LNCAP (cell line): ENCODE results near the gene CIZ1.

Experiments used
- TF ChIP-seq, protein P1 (sequence below): fragments of 450-650 bp; IDR thresholded peaks from 2 replicates; pipeline ENCODE4 v1.5.1; 2017; ENCODE audit warnings: mild to moderate bottlenecking

CIZ1 gene

GRCh38 chr9:128121924-128122808, 69.2 kb downstream of the CIZ1 start:
- TF ChIP-seq, protein P1, sequence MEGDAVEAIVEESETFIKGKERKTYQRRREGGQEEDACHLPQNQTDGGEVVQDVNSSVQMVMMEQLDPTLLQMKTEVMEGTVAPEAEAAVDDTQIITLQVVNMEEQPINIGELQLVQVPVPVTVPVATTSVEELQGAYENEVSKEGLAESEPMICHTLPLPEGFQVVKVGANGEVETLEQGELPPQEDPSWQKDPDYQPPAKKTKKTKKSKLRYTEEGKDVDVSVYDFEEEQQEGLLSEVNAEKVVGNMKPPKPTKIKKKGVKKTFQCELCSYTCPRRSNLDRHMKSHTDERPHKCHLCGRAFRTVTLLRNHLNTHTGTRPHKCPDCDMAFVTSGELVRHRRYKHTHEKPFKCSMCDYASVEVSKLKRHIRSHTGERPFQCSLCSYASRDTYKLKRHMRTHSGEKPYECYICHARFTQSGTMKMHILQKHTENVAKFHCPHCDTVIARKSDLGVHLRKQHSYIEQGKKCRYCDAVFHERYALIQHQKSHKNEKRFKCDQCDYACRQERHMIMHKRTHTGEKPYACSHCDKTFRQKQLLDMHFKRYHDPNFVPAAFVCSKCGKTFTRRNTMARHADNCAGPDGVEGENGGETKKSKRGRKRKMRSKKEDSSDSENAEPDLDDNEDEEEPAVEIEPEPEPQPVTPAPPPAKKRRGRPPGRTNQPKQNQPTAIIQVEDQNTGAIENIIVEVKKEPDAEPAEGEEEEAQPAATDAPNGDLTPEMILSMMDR, result no peak

DNA sequence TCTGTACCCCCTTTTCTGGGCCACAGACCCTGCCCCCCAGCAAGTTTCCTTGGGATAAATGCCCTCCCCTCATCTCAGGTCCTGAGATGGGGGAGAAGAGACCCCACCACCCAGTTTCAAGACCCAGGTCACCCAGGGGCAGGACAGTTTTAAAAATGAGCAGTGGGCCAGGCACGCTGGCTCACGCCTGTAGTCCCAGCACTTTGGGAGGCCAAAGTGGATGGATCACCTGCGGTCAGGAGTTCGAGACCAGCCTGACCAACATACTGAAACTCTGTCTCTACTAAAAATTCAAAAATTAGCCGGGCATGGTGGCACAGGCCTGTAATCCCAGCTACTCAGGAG, 69.9 kb downstream of the CIZ1 start:
- TF ChIP-seq, protein P1, result no peak

GRCh38 chr9:128120741-128121465, 70.5 kb downstream of the CIZ1 start:
- TF ChIP-seq, protein P1, result no peak

DNA sequence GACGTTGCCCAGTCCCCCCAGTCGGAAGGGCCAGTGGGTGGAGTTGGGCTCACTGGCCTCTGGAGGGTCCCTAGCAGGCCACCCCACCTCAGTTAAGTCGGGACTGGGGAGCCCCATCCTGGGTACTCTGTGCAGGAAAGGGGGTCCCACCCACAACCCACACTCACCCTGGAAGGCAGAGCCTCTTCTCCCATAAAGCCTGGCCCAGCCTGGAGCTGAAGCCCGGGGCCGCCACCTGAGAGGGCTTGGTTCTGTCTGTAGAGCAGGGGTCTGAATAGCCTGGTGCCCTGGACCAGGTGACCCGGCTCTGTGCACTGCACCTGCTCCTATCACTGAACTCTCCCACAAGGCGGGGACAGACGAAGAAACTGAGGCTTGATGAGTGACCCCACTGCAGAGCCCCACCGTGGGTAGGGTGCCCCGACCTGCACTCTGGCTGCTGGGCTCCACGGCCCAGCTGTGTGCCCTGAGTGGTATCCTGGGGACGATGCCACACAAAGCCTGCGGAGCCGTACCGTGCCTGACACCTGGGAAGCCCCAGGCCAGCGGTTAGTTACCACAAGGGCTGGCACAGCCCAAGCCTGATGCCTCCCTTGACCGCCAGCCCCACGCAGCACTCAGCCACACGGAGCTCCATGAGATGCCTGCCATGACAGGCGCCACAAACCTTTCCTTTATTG, 71.2 kb downstream of the CIZ1 start:
- TF ChIP-seq, protein P1, result no peak

GRCh38 chr9:128118971-128119665, 72.3 kb downstream of the CIZ1 start:
- TF ChIP-seq, protein P1, result no peak

- TF ChIP-seq, protein P1, result no peak
These were observed 72.9 kb downstream of the CIZ1 start for GRCh38 chr9:128118472-128118857.
